Fibroblast of lung (primary cell): ENCODE measurements around the gene FBXW11. TPM values are rescaled to one million over a fixed set of nuclear protein-coding genes. Genes with fewer than 3 reads are reported as not detected.
"Not testable (repeated sequence)": the region's sequence is repeated elsewhere in the genome, so short reads cannot be mapped to it uniquely, and the experiment has no call there.

Source experiments
- DNase-seq, 2 donors: peaks; one replicate each; pipeline versions ENCODE4 v3.0.0 to v3.0.0-alpha.2; 2010; ENCODE audit warnings: low read depth in 2 of 2
- H2AFZ ChIP-seq: 2 replicates; pipeline ENCODE4 v1.5.1; 2012; ENCODE audit warnings: low read length, control low read depth, inconsistent platforms
- H3K27ac ChIP-seq: 2 replicates; pipeline ENCODE4 v1.5.1; 2011; ENCODE audit warnings: low read length, control low read depth; ENCODE audit not compliant: insufficient read depth
- H3K27me3 ChIP-seq: 2 replicates; pipeline ENCODE4 v1.5.1; 2011; ENCODE audit warnings: mild to moderate bottlenecking, low read length; ENCODE audit not compliant: control insufficient read depth, insufficient read depth
- H3K36me3 ChIP-seq: 2 replicates; pipeline ENCODE4 v1.5.1; 2011; ENCODE audit warnings: low read length; ENCODE audit not compliant: control insufficient read depth, insufficient read depth
- H3K4me1 ChIP-seq: 2 replicates; pipeline ENCODE4 v1.5.1; 2011; ENCODE audit warnings: low read length; ENCODE audit not compliant: control insufficient read depth, insufficient read depth; ENCODE audit errors: extremely low read depth
- H3K4me2 ChIP-seq: 2 replicates; pipeline ENCODE4 v1.5.1; 2011; ENCODE audit warnings: low read length, control low read depth; ENCODE audit not compliant: insufficient read depth; ENCODE audit errors: extremely low read depth
- H3K4me3 ChIP-seq, 4 experiments: fragments of 200-600 bp in 1 of 4; sonication (generic) in 1 of 4; replicated peaks in 1 of 4; 2 replicates each; pipeline ENCODE4 v1.5.1; 2011 to 2016; ENCODE audit warnings: low read length in 4 of 4, low read depth in 3 of 4, mild to moderate bottlenecking in 3 of 4, control low read depth in 2 of 4, inconsistent platforms in 1 of 4, mixed read lengths in 1 of 4; ENCODE audit not compliant: insufficient read depth in 1 of 4; ENCODE audit errors: control extremely low read depth in 1 of 4
- H3K79me2 ChIP-seq: 2 replicates; pipeline ENCODE4 v1.5.1; 2012; ENCODE audit warnings: mild to moderate bottlenecking, low read length, inconsistent platforms; ENCODE audit not compliant: control insufficient read depth, insufficient read depth
- H3K9ac ChIP-seq: 2 replicates; pipeline ENCODE4 v1.5.1; 2011; ENCODE audit warnings: mild to moderate bottlenecking, low read length, control low read depth; ENCODE audit not compliant: insufficient read depth
- H3K9me3 ChIP-seq: 2 replicates; pipeline ENCODE4 v1.5.1; 2012; ENCODE audit warnings: low read depth, low read length; ENCODE audit not compliant: control insufficient read depth, insufficient read depth
- H4K20me1 ChIP-seq: 2 replicates; pipeline ENCODE4 v1.5.1; 2011; ENCODE audit warnings: low read length; ENCODE audit not compliant: control insufficient read depth, insufficient read depth; ENCODE audit errors: extremely low read depth
- CTCF ChIP-seq, 2 donors: IDR thresholded peaks in 1 of 2; conservative IDR thresholded peaks in 1 of 2; 1 replicate in 1 of 2; 2 replicates in 1 of 2; pipeline ENCODE4 v1.5.1; 2011 to 2012; ENCODE audit warnings: low read length in 2 of 2, control low read depth in 1 of 2, inconsistent platforms in 1 of 2, low read depth in 1 of 2, mild to moderate bottlenecking in 1 of 2
- EZH2 ChIP-seq: IDR thresholded peaks from 2 replicates; pipeline ENCODE4 v1.5.1; 2012; ENCODE audit warnings: low read length, control low read depth, mild to moderate bottlenecking; ENCODE audit errors: missing control alignments
- polyA plus RNA-seq, 2 donors: library from polyadenylated mRNA; depleted of rRNA in 1 of 2; stranded (reverse) in 1 of 2; unstranded in 1 of 2; fragments of >200 nt; gene quantifications; 2 replicates each; pipeline ENCODE4 v1.2.1, GENCODE V29; 2011 to 2012; ENCODE audit warnings: missing spikeins in 1 of 2
- total RNA-seq: library from RNA; depleted of rRNA; stranded (reverse); fragments of >200 nt; gene quantifications from 2 replicates; pipeline ENCODE4 v1.2.1, GENCODE V29; 2014

FBXW11 gene
- total and polyA plus RNA-seq, 2 donors (not counting 1 experiment from before 2014, with no cell fraction given) = 52.6 to 113 TPM

GRCh38 chr5:171978519-171978918, 27.9 kb downstream of the FBXW11 start:
- H4K20me1 ChIP-seq = no peaks in the 10 kb centered on the region

GRCh38 chr5:171978016-171978415, 28.4 kb downstream of the FBXW11 start:
- no peak overlapping the region for H2AFZ ChIP-seq
- H3K9me3 ChIP-seq = no peaks in the 10 kb centered on the region
- no peak for DNase-seq
- no peak overlapping the region for H3K27ac ChIP-seq
- no peak overlapping the region for H3K4me3 ChIP-seq
- no peaks in the 10 kb centered on the region for H3K36me3 ChIP-seq
- peaks cover 81% of the 10 kb centered on the region for H3K79me2 ChIP-seq
- no peaks in the 10 kb centered on the region for H3K4me1 ChIP-seq
- TF ChIP-seq EZH2 = no peak
- TF ChIP-seq CTCF (conservative IDR thresholded peaks at IDR 0.05 in 1 of 2, IDR thresholded peaks at IDR 0.05 in 1 of 2; ENCODE audit: low read depth in 1 of 2, low read length in 2 of 2) = no peak
- no peaks in the 10 kb centered on the region for H4K20me1 ChIP-seq
- no peak overlapping the region for H3K9ac ChIP-seq
- no peaks in the 10 kb centered on the region for H3K27me3 ChIP-seq
- no peak overlapping the region for H3K4me2 ChIP-seq

More at GRCh38 chr5:171978519-171978918, 27.9 kb downstream of the FBXW11 start:
- H3K27me3 ChIP-seq = no peaks in the 10 kb centered on the region
- H2AFZ ChIP-seq = no peak overlapping the region
- H3K4me3 ChIP-seq = no peak overlapping the region
- no peaks in the 10 kb centered on the region for H3K4me1 ChIP-seq
- DNase-seq = no peak
- TF ChIP-seq EZH2 = no peak
- no peak for TF ChIP-seq CTCF (conservative IDR thresholded peaks at IDR 0.05 in 1 of 2, IDR thresholded peaks at IDR 0.05 in 1 of 2; ENCODE audit: low read depth in 1 of 2, low read length in 2 of 2)
- no peak overlapping the region for H3K9ac ChIP-seq
- no peaks in the 10 kb centered on the region for H3K36me3 ChIP-seq
- H3K79me2 ChIP-seq = peaks cover 81% of the 10 kb centered on the region
- no peak overlapping the region for H3K4me2 ChIP-seq
- H3K27ac ChIP-seq = no peak overlapping the region
- no peaks in the 10 kb centered on the region for H3K9me3 ChIP-seq

- not testable (repeated sequence) for H3K4me3 ChIP-seq, H3K9ac ChIP-seq, H3K27ac ChIP-seq, H3K27me3 ChIP-seq, H2AFZ ChIP-seq, H3K36me3 ChIP-seq, H3K4me2 ChIP-seq, H3K9me3 ChIP-seq, H3K4me1 ChIP-seq, H4K20me1 ChIP-seq, DNase-seq
- peaks cover 78% of the 10 kb centered on the region for H3K79me2 ChIP-seq
Measured at GRCh38 chr5:171977244-171977950, 29.0 kb downstream of the FBXW11 start.
